ENCODE data around the gene ULK1.

DNA sequence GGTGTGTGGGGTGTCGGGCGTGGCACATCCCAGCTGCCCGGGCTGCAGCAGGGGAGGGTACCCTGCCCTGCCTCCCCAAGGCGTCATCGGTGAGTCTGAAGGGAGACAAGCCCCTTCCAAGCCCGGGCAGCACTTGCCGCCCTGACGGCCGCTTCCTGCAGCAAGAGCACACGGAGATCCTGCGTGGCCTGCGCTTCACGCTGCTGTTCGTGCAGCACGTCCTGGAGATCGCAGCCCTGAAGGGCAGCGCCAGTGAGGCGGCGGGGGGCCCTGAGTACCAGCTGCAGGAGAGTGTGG, 24.6 kb downstream of the ULK1 start:
- no peak for TF ChIP-seq EZH2phosphoT487 (IDR thresholded peaks at IDR 0.05)
- TF ChIP-seq, protein P1, sequence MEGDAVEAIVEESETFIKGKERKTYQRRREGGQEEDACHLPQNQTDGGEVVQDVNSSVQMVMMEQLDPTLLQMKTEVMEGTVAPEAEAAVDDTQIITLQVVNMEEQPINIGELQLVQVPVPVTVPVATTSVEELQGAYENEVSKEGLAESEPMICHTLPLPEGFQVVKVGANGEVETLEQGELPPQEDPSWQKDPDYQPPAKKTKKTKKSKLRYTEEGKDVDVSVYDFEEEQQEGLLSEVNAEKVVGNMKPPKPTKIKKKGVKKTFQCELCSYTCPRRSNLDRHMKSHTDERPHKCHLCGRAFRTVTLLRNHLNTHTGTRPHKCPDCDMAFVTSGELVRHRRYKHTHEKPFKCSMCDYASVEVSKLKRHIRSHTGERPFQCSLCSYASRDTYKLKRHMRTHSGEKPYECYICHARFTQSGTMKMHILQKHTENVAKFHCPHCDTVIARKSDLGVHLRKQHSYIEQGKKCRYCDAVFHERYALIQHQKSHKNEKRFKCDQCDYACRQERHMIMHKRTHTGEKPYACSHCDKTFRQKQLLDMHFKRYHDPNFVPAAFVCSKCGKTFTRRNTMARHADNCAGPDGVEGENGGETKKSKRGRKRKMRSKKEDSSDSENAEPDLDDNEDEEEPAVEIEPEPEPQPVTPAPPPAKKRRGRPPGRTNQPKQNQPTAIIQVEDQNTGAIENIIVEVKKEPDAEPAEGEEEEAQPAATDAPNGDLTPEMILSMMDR (IDR thresholded peaks at IDR 0.05): no peak
